Activated naive CD4-positive, alpha-beta T cell treated with anti-CD3 and anti-CD28 coated beads, Interleukin-2, amount 50 U/mL, for 16 hours (primary cell): ENCODE results near the gene MAGI1.

Experiments
- DNase-seq: peaks from one replicate; pipeline ENCODE4 v3.0.0-alpha.2; 2020

MAGI1 gene

DNA sequence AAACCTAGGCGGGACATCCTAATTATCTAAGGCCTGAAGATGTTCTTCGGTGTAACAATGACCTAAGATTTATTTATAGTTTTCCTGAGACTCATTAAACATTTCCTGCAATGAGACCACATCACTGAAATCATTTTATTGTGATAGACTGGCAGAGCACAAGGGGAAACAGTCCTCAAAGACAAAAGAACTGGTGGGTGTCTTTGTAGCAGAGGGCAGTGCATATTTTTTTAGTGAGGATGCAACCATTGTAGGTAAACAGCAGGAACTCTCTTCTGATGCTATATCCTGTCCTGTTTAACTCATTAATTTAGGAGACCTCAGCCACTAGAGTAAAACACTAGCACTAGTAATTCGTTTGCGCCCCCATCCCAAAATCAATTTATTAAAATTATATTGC lies 100.0 kb downstream of the MAGI1 start:
- DNase-seq = no peak

DNA sequence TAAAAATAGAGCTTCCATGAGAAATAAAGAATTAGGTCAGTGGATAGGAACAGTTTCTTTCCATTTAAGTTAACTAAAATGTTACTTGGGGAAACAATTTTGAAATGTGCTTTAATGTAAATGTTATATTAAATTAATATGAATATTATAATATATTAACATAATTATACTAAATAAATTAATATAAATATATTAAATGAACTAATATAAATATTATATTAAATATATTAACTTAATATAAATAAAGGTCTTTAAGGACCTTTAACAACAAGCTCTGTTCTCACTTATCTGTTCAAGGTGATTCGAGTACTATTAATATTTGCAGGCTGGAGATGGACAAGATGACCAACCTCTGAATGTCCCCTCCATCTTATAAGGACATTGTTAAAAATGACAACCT lies 100.6 kb downstream of the MAGI1 start:
- DNase-seq = no peak

DNA sequence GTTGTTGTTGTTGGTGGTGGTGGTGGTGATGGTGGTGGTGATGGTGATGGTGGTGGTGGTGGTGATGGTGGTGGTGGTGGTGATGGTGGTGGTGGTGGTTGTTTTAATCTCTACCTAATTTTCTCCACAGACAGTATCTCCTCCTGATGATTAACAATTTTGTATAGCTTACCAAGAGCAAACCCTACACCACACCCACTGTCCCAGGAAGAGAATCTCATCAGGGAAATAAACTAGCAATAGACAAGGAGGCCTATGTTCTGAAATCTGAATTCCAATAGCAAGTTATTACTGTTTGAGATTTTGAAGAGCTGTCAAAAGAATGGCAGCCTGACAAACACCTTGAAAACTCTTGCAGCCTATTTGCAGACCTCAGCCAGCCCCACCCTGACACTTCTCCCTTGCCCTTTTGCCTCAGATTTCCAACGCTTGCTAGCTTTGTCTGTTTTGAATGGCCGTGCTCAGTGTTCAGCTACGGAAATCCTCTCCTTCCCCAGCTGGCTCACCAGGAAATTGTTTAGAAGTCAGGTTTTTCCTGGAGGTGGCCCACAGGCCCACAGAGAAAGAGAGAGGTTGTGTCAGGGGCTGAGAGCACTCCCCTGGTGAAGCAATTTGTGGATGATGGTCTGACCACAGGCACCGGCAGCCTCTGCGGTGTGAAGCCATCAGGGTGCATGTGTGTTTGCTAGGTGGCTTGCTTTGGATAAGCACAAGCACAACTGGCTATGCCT lies 101.6 kb downstream of the MAGI1 start:
- DNase-seq = no peak

DNA sequence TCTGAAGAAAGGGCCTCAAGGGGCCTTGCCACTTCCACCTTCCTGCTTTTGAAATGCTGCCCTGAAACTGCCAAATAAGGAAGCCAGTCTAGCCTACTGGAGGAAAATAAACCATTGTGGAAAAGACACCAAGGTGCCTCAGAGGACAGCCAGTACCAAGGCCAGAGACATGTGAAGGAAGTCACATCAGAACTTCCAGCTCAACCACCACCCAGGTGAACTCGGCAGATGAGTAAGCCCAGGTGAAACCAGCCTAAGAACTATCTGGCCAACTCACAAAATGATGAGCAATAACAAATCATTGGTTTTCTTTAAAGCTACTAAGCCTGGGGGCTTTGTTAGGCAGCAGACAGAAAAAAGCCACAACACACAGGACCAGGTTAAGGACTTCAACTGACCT lies 103.0 kb downstream of the MAGI1 start:
- DNase-seq = no peak

DNA sequence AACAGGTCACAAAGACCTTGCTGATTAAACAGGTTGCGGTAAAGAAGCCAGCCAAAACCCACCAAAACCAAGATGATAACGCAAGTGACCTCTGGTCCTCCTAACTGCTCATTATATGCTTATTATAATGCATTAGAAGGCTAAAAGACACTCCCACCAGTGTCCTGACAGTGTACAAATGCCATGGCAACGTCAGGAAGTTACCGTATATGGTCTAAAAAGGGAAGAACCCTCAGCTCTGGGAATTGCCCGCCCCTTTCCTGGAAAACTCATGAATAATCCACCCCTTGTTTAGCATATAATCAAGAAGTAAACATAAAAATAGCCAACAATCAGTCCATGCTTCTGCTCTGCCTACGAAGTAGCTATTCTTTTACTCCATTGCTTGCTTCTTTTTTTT lies 108.1 kb downstream of the MAGI1 start:
- no peak for DNase-seq

DNA sequence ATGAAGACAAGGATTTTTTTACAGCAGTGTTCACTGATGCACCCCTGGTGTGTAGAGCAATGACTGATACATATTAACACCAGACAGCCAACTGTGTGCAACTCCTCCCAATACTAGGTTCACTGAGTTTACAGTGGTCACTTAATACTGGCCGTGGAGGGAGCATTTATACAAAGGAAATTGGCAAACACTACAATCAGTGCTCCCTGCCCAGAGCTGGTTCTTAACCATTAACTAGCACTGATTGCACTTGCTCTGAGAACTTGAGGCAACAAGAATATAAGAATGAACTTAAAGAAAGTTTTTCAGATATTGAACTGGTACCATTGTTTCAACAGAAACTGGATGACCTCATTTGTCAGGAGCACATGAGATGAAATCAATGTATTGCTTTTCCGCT lies 110.6 kb downstream of the MAGI1 start:
- no peak for DNase-seq

DNA sequence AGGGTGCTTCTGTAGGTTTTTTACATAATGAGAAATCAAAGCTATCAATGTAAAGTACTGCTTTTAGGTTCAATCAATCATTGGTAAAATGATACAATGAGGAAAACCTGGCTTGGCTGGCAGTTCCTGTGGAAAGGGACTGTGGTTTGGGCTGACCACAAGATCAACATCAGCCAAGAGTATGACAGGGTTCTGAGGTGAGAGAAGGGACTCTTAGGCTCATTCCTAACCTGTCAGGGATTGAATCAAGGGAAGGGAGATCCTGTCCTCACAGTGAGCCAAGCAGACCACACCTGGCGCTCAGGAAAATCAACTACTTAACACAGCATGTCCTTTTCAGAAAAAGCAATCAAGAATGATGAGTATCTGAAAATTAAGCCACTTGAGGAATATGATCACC lies 111.1 kb downstream of the MAGI1 start:
- no peak for DNase-seq

DNA sequence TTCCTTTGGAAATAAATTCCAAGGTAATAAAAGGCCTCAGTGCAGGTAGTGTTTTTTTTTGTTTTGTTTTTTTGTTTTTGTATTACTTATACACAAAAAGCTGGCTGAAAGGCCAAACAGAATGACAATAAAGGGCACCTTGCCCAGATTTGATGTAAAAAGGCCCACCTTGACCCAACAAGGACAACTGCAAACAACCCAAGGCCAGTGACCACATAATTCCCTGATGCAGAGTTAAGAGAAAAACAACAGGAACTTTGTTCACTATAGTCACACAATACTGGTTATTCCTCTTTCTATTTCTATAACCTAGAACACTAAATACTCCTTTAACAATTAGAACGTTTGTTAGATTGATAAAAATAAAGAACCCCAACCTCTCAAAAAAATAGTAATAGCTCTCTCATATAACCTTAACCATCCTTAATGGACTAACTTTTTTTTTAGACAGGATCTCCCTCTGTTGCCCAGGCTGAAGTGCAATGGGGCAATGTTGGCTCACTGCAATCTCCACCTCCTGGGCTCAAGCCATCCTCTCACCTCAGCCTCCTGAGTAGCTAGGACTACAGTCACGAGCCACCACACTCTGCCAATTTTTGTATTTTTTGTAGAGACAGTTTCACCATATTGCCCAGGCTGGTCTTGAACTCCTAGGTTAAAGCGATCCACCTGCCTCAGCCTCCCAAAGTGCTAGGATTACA lies 113.3 kb downstream of the MAGI1 start:
- no peak for DNase-seq

DNA sequence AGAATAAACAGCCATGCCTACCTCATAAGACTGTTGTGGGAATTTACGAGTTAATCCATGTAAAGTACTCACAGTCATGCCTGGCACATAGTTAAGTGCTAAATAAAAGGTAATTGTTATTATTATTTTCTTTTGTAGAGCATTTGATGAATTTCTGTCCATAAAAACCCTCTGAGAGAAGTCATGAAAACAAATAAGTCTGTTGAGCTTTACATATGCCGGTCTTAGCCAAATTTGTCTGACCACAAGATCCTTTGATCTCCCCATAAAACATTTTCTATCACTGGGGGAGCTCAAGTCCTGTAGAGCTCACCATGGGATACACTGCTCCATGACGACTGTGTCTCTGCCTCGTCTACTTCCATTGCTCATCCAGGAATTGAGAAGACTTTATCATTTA lies 114.0 kb downstream of the MAGI1 start:
- DNase-seq = no peak

DNA sequence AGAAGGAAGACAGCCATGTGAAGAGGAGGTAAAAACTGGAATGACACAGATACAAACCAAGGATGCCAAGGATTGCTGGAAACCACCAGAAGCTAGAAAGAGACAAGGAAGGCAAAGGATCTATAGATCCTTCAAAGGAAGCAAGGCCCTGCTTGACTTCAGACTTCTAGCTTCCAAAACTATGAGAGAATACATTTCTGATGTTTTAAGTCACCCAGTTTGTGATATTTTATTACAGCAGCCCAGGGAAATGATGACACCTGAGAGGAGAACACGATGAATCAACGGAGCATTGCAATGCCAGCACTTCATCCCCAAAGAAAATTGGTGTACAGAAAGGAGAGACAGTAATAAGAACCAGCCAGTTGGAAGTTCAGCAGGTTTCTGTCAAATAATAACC lies 116.3 kb downstream of the MAGI1 start:
- no peak for DNase-seq

DNA sequence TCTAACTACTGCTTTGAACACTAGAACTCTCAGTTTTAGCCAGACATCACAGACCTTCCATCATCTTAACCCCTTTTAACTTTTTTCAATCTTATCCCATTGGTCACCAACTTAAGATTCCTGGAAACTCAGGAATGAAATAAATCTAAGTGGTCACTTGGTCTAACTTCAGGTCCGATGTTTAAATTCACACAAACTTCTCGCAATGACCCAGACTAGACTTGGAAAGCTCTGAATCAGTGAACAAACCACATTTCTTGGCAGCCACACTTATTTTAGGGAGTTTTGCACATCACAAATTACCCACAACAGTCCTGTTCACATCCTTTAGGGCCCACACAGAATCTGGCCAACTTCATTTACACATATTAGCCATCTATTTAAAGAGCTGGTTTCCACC lies 118.9 kb downstream of the MAGI1 start:
- DNase-seq = no peak

DNA sequence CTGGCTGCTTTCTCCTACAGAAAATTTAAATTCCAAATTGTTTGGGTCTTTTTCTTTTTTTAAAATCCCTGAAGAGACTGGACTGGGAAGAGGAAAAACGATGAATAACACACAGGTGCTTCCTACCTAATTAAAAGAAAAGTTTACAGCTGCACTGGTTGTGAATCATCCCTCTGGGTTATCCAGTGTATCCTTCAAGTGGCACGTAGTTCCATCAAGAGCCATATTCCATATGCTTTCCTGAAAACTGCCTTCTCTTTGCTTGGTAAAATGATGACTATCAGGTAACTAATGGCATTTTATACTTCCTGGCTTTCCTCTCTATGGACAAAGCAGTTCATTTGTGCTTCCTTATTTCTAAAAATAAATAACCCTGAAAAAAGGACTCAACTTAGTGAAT lies 123.2 kb downstream of the MAGI1 start:
- no peak for DNase-seq

DNA sequence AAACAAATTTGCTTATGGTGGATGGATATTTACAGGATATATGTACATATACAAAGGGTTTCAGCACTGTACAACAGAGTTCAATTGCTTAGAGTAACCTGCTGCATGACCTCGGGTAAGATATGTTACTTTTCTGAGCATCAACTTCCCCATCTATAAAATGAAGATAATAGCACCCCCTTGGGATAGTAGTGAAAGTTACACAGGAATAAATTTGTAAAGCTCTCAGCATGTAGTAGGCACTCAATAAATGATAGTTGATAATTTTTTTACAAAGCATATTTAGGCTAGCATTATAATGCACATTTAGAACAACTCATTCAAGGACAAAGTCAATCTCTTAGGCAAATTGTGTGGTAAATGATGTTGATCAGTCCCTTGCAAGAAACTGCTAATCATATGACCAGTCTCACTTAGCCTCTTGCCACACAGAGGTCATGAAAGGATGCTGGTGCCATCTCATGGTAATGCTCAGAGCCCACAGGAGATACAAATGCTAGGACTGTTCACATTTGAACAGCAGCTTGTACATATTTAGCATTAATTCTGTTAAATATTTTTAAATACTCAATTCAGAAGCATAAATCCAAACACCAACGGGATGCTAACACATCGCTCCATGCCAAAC lies 123.9 kb downstream of the MAGI1 start:
- no peak for DNase-seq

DNA sequence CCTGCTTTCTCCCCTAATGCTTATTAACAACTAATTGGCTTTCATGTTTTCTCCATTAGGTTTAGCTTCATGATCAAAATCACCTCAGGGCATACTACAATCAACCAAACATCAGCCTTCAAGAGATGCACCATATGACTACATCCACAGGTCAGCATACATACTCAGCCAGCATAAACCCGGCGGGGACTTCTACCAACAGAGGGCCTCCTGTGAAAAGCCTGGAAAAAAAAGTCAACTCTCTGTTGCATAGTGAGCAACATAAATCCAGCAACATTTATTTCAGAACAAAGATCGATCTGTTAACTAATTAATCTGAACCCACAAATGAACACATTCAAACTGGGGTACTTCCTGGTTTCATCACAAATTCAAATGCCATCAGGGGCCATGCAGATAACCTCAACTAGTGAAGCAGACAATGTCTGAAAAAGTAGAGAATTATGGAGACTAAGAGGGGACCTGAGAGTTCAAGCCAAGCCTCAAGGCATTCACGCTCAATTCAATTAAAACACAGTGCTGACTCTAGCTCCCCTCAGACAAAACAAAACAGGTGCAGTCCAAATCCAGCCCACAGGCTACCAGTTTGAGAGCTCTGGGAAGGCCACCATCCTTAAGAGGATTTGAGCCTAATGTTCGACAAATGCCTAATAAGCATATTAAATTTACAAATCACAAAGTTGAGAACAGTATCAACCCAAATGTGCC lies 124.5 kb downstream of the MAGI1 start:
- no peak for DNase-seq

DNA sequence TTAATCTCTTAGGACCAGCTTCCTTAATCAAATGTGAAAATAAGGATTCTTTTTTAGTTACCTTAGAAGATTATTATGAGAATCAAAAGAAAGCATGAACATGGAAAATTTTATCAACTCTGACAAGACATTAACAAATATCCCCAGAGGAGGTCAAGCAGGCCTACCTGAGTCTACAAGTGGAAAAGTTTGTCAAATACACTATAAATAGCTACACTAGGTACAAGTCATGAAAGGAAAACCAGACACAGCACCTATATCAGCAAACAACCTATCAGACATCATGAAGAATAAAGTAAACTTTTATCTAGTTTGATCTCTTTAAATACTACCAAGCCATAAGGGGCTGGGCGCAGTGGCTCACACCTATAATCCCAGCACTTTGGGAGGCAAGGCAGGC lies 126.1 kb downstream of the MAGI1 start:
- no peak for DNase-seq

DNA sequence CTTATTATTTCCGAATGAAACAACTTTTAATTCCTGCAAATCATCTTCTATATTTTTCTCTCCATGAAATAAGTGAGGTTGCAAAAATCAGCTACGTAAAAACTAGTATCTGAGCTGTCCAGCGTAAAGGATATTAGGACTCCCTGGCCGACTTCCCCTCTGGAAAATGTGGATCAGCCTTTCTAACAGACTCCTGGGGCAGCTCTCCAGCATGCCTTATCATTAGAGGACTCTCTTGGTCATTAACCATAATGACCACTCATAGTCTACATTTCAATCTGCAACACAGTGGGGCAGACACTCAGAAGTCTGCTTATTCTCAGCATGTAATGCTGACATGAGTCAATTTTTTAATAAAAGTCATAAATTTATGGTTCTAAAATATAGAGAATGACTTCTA lies 130.1 kb downstream of the MAGI1 start:
- no peak for DNase-seq

DNA sequence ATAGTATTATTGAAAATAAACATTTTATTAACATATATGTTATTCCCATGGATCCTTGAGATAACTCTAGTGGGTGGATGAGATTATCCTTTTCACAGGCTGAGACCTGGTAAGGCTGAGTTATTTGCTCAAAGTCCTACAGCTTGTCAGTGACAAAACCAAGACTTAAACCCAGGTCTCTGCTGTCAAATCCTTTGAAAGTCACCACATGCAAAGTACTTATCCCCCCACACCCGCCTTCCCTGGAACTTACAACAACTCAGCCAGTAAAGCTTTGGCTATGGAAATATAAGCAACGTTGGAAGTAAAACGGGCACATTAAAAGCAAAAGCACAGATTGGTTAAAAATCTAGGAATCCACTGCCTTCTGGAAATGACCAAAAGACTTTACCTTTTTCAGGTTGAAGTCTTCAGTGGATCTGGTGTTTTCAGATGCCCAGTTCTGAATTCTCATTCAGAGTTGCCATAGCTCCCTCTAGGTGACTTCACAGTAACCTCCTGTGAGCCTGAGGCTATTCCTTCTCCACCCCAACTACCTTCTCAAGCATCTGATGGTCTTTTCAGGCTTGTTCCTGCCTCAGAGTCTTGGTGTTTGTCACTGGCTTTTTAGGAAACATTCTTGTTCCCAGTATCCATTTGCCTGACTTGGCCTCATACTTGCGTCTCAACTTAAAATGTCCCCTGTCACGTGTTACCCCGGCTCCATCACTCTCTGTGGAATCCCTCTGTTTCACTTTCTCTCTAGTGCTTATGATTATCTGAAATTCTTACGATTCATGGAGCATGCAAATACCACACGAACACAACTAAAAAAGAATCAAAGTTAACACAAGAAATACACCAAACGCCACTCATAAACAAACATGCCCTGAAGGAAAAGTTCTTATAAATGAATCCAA lies 131.2 kb downstream of the MAGI1 start:
- no peak for DNase-seq

DNA sequence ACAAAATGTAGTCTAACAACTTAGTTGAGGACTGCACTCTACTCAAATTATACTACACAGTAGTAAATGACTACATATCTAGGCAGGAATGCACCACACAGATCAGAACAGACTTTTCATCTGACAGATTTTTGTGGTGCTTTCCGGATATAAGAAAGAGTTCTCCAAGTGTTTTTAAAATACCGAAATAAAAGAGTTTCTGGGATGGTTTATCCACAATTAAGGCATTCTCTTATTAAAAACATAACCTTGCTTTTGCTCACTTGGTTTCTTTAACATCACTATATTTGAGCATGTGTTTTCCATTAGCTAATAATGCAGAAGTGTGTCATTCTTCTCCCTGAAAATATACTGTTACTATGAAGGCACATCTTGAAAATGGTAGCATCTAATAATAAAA lies 132.9 kb downstream of the MAGI1 start:
- no peak for DNase-seq

DNA sequence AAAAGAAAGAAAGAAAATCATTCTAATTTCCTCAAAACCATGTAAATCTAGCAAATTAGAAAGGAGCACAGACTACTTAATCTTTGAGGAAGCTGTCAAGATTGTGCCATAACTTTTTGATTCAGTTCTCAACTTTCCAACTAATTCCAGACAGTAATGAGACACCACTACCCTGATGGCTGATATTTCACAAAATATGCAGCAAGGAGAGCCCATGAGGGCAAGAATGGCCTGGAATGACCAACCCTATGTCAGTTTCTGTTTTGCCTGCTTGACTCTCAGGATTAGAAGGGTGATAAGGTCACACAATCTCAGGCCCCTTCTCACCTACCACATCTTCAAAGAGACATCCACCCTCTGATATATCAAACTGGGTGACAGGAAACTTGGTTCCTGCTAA lies 134.7 kb downstream of the MAGI1 start:
- no peak for DNase-seq

DNA sequence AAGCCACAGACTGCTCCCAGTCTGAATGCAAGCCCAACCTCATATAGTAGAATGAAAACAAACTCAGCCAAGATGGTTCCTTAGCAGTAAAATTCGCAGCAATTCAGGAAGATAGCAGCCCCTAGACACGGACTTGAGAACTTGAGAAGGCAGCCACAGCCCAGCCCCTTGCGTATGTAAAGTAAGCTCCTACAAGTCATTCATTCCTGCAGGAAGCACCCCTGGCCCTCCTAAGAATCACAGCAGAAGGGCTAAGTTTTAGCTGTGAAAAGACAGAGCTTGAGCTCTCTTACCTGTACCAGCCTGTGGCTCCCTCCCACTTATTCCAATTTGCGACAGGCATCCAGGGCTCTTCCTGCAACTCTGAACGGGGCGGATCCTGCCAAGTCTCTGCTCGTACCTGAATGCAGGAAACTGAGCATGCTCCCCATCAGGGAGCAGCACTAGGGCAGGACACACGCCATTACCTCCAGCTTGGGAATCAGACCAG lies 136.4 kb downstream of the MAGI1 start:
- no peak for DNase-seq

DNA sequence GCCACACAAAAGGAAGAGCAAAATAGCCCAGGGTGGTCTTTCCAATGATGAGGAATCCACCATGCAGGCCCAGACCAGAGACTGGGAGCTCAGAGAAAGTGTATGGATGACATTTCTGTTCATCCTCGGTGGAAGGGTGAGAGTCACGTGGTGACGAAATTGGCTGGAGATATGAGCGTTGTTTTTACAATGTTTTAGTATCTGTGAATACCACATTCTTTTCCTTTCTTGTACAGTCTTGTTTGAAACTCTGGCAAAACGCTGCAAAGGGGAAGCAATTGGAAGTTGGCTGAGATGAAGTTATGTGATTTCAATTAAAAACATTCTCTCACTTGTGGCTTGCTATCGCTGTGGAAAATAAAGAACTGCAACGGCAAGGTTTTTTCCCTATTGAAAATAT lies 137.5 kb downstream of the MAGI1 start:
- no peak for DNase-seq

DNA sequence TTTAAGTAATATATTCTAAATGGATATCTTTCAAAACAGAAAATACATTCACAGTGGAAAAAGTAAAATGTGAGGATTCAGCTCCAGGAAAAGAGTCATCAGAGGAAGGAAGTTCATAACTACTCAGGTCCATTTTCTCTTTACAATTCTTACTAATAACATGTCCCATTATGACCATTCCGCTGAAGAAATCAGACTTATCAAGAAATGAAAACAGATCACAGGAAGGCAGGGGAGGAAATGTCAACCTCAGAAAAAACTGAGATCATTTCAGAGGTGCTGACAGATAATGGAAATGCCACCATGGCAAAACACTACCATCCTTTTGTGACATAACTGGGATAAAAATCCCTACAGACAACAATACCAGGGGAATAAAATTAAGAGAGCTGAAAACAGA lies 139.5 kb downstream of the MAGI1 start:
- DNase-seq = no peak

DNA sequence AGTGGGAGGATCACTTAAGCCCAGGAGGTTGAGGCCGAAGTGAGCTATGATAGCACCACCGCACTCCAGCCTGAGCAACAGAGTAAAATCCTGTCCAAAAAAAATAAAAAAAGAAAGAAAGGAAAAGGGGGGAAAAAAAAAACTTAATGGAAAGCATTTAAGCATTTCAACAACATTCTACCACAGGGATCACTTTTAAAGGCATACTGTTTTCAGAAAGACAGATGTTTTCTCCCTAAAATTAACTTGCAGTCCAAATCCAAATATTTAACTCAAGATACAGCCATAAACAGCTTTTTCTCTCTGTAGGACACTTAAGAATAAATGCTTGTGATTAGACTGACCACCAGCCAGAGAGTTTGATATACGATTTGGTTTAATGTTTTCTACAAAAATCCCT lies 141.0 kb downstream of the MAGI1 start:
- no peak for DNase-seq
